ENCODE results near the gene SORBS2. TPM values are rescaled to one million over a fixed set of nuclear protein-coding genes. Genes with fewer than 3 reads are reported as not detected.
"Not testable (repeated sequence)": the region's sequence is repeated elsewhere in the genome, so short reads cannot be mapped to it uniquely, and the experiment has no call there.

The SORBS2 gene
- total RNA-seq, 2 experiments from 2014 or later: not detected

- H3K4me1 Mint-ChIP-seq (ENCODE audit: low read depth): no peaks in the 10 kb centered on the region
- intact Hi-C loops (cut with micrococcal nuclease): no loop called here
- DNase-seq: no peak
- H3K27ac Mint-ChIP-seq: no peak overlapping the region
- H3K9me3 Mint-ChIP-seq: no peaks in the 10 kb centered on the region
- H3K27me3 Mint-ChIP-seq (ENCODE audit: low read depth): peaks cover 14% of the 10 kb centered on the region
- CTCF ChIA-PET: interaction anchor here (0.6 kb wide), 1 partner anchor 28 kb away, joined by 3 read pairs; no protein-coding TSS in a partner anchor
- H3K4me3 Mint-ChIP-seq: no peak overlapping the region
- no peaks in the 10 kb centered on the region for H3K36me3 Mint-ChIP-seq (ENCODE audit: low read depth)
Observed at GRCh38 chr4:185564349-185564748, 247.6 kb downstream of the SORBS2 start.

GRCh38 chr4:185562531-185562930 lies 249.5 kb downstream of the SORBS2 start:
- Mint-ChIP-seq H3K27me3 (ENCODE audit: low read depth) (peaks cover 30% of the 10 kb centered on the region), H3K4me3 (no peak overlapping the region), H3K9me3 (no peaks in the 10 kb centered on the region), H3K4me1 (ENCODE audit: low read depth) (no peaks in the 10 kb centered on the region), H3K36me3 (ENCODE audit: low read depth) (no peaks in the 10 kb centered on the region), H3K27ac (no peak overlapping the region)
- CTCF ChIA-PET: no interaction called here
- no peak for DNase-seq
- intact Hi-C loops (cut with micrococcal nuclease): no loop called here

GRCh38 chr4:185560316-185560715 lies 251.7 kb downstream of the SORBS2 start:
- Mint-ChIP-seq H3K4me3 (no peak overlapping the region), H3K27ac (no peak overlapping the region), H3K4me1 (ENCODE audit: low read depth) (no peaks in the 10 kb centered on the region), H3K9me3 (no peaks in the 10 kb centered on the region), H3K36me3 (ENCODE audit: low read depth) (no peaks in the 10 kb centered on the region), H3K27me3 (ENCODE audit: low read depth) (peaks cover 43% of the 10 kb centered on the region)
- intact Hi-C loops (cut with micrococcal nuclease): no loop called here
- CTCF ChIA-PET: no interaction called here
- DNase-seq: no peak

GRCh38 chr4:185559915-185560281 lies 252.1 kb downstream of the SORBS2 start:
- no peak overlapping the region for H3K4me3 Mint-ChIP-seq
- H3K27ac Mint-ChIP-seq: no peak overlapping the region
- no peaks in the 10 kb centered on the region for H3K4me1 Mint-ChIP-seq (ENCODE audit: low read depth)
- intact Hi-C loops (cut with micrococcal nuclease): no loop called here
- H3K27me3 Mint-ChIP-seq (ENCODE audit: low read depth): peaks cover 43% of the 10 kb centered on the region
- no peak for DNase-seq
- CTCF ChIA-PET: no interaction called here
- no peaks in the 10 kb centered on the region for H3K36me3 Mint-ChIP-seq (ENCODE audit: low read depth)
- H3K9me3 Mint-ChIP-seq: no peaks in the 10 kb centered on the region

- H3K4me1 Mint-ChIP-seq (ENCODE audit: low read depth); H3K4me3 Mint-ChIP-seq; H3K36me3 Mint-ChIP-seq (ENCODE audit: low read depth); intact Hi-C loops (cut with micrococcal nuclease); CTCF ChIA-PET; H3K27ac Mint-ChIP-seq; DNase-seq; H3K9me3 Mint-ChIP-seq: not testable (repeated sequence)
- H3K27me3 Mint-ChIP-seq (ENCODE audit: low read depth): peaks cover 43% of the 10 kb centered on the region
Observed at GRCh38 chr4:185559251-185559914, 252.6 kb downstream of the SORBS2 start.

- Mint-ChIP-seq H3K9me3 (no peaks in the 10 kb centered on the region), H3K27me3 (ENCODE audit: low read depth) (peaks cover 32% of the 10 kb centered on the region), H3K36me3 (ENCODE audit: low read depth) (no peaks in the 10 kb centered on the region), H3K27ac (no peak overlapping the region), H3K4me1 (ENCODE audit: low read depth) (no peaks in the 10 kb centered on the region), H3K4me3 (no peak overlapping the region)
- no peak for DNase-seq
- CTCF ChIA-PET: interaction anchor here (0.7 to 1.1 kb wide), 2 partner anchors 24 to 28 kb away, joined by 3 read pairs; no protein-coding TSS in a partner anchor
- intact Hi-C loops (cut with micrococcal nuclease): no loop called here
Observed at GRCh38 chr4:185554365-185555126, 257.4 kb downstream of the SORBS2 start.

GRCh38 chr4:185552254-185552653 lies 259.7 kb downstream of the SORBS2 start:
- CTCF ChIA-PET: interaction anchor here (1.5 kb wide), 1 partner anchor 9 kb away, joined by 3 read pairs; no protein-coding TSS in a partner anchor
- Mint-ChIP-seq H3K9me3 (no peaks in the 10 kb centered on the region), H3K4me1 (ENCODE audit: low read depth) (no peaks in the 10 kb centered on the region), H3K27ac (no peak overlapping the region), H3K27me3 (ENCODE audit: low read depth) (peaks cover 15% of the 10 kb centered on the region), H3K4me3 (no peak overlapping the region), H3K36me3 (ENCODE audit: low read depth) (no peaks in the 10 kb centered on the region)
- DNase-seq: no peak
- intact Hi-C loops (cut with micrococcal nuclease): no loop called here

GRCh38 chr4:185550933-185551332 lies 261.1 kb downstream of the SORBS2 start:
- DNase-seq: no peak
- H3K27me3 Mint-ChIP-seq (ENCODE audit: low read depth): peaks cover 6% of the 10 kb centered on the region
- no peaks in the 10 kb centered on the region for H3K9me3 Mint-ChIP-seq
- CTCF ChIA-PET: interaction anchor here (0.7 to 1.5 kb wide), 2 partner anchors 10 to 41 kb away, joined by 3 read pairs; no protein-coding TSS in a partner anchor
- intact Hi-C loops (cut with micrococcal nuclease): no loop called here
- H3K27ac Mint-ChIP-seq: no peak overlapping the region
- H3K4me1 Mint-ChIP-seq (ENCODE audit: low read depth): no peaks in the 10 kb centered on the region
- H3K36me3 Mint-ChIP-seq (ENCODE audit: low read depth): no peaks in the 10 kb centered on the region
- H3K4me3 Mint-ChIP-seq: no peak overlapping the region

- intact Hi-C loops (cut with micrococcal nuclease): no loop called here
- no peaks in the 10 kb centered on the region for H3K36me3 Mint-ChIP-seq (ENCODE audit: low read depth)
- H3K9me3 Mint-ChIP-seq: no peaks in the 10 kb centered on the region
- peaks cover 3% of the 10 kb centered on the region for H3K27me3 Mint-ChIP-seq (ENCODE audit: low read depth)
- no peak overlapping the region for H3K4me3 Mint-ChIP-seq
- CTCF ChIA-PET: no interaction called here
- H3K4me1 Mint-ChIP-seq (ENCODE audit: low read depth): no peaks in the 10 kb centered on the region
- no peak overlapping the region for H3K27ac Mint-ChIP-seq
- DNase-seq: no peak
Observed at GRCh38 chr4:185549095-185549639, 262.8 kb downstream of the SORBS2 start.

GRCh38 chr4:185548587-185548986 lies 263.4 kb downstream of the SORBS2 start:
- Mint-ChIP-seq H3K27me3 (ENCODE audit: low read depth) (peaks cover 3% of the 10 kb centered on the region), H3K27ac (no peak overlapping the region), H3K4me1 (ENCODE audit: low read depth) (no peaks in the 10 kb centered on the region), H3K9me3 (no peaks in the 10 kb centered on the region), H3K4me3 (no peak overlapping the region), H3K36me3 (ENCODE audit: low read depth) (no peaks in the 10 kb centered on the region)
- no peak for DNase-seq
- CTCF ChIA-PET: no interaction called here
- intact Hi-C loops (cut with micrococcal nuclease): no loop called here

- Mint-ChIP-seq H3K4me3 (no peak overlapping the region), H3K27ac (no peak overlapping the region), H3K36me3 (ENCODE audit: low read depth) (no peaks in the 10 kb centered on the region), H3K4me1 (ENCODE audit: low read depth) (no peaks in the 10 kb centered on the region), H3K9me3 (no peaks in the 10 kb centered on the region), H3K27me3 (ENCODE audit: low read depth) (peaks cover 10% of the 10 kb centered on the region)
- intact Hi-C loops (cut with micrococcal nuclease): no loop called here
- CTCF ChIA-PET: no interaction called here
- no peak for DNase-seq
Observed at GRCh38 chr4:185546335-185546734, 265.7 kb downstream of the SORBS2 start.

GRCh38 chr4:185542626-185543315 lies 269.2 kb downstream of the SORBS2 start:
- no peak overlapping the region for H3K27ac Mint-ChIP-seq
- CTCF ChIA-PET: no interaction called here
- no peak overlapping the region for H3K4me3 Mint-ChIP-seq
- no peak for DNase-seq
- peaks cover 6% of the 10 kb centered on the region for H3K27me3 Mint-ChIP-seq (ENCODE audit: low read depth)
- H3K36me3 Mint-ChIP-seq (ENCODE audit: low read depth): no peaks in the 10 kb centered on the region
- H3K4me1 Mint-ChIP-seq (ENCODE audit: low read depth): no peaks in the 10 kb centered on the region
- no peaks in the 10 kb centered on the region for H3K9me3 Mint-ChIP-seq
- intact Hi-C loops (cut with micrococcal nuclease): no loop called here
